Measurements from ENCODE around the gene IFIH1. TPM values are rescaled to one million over a fixed set of nuclear protein-coding genes. Genes with fewer than 3 reads are reported as not detected.

Gene IFIH1
- total RNA-seq, 1 donor from 2014 or later, result 27.9 TPM

- H3K4me1 Mint-ChIP-seq (ENCODE audit: low read depth), result no peaks in the 10 kb centered on the region
- no peak overlapping the region for H3K4me3 Mint-ChIP-seq
Measured at GRCh38 chr2:162217598-162217997, 100.9 kb downstream of the IFIH1 start.

More at GRCh38 chr2:162217598-162217997, 100.9 kb downstream of the IFIH1 start:
- no peak for DNase-seq (ENCODE audit: low spot score)
- intact Hi-C loops (cut with micrococcal nuclease), result no loop called here
- H3K36me3 Mint-ChIP-seq (ENCODE audit: low read depth), result no peaks in the 10 kb centered on the region
- peaks cover 27% of the 10 kb centered on the region for H3K27me3 Mint-ChIP-seq (ENCODE audit: insufficient read depth)
- H3K27ac Mint-ChIP-seq, result no peak overlapping the region
- H3K9me3 Mint-ChIP-seq, result no peaks in the 10 kb centered on the region

Other genes with a start within 250 kb of the IFIH1 start
- gene DPP4, start 244.5 kb downstream of the IFIH1 start, total RNA-seq, result 94.4 and 99.9 TPM in 2 replicates
- not detected in 2 replicates for gene GCG, start 166.4 kb downstream of the IFIH1 start, total RNA-seq
- not detected in 2 replicates for gene FAP, start 75.2 kb downstream of the IFIH1 start, total RNA-seq
- 14.5 and 14.9 TPM in 2 replicates for gene GCA, start 25.4 kb upstream of the IFIH1 start, total RNA-seq